Measurements from ENCODE around the gene SLFN5.

Gene SLFN5

GRCh38 chr17:35235289-35235688, 7.6 kb upstream of the SLFN5 start:
- no peak for DNase-seq (ENCODE audit: low read depth)
- TF ChIP-seq CTCF (conservative IDR thresholded peaks at IDR 0.05; ENCODE audit: control insufficient read depth, insufficient read depth, low read depth, low read length): no peak
- no peak overlapping the region for H3K4me3 ChIP-seq (ENCODE audit: control insufficient read depth, low read depth, low read length)

- no peak overlapping the region for H3K4me3 ChIP-seq (ENCODE audit: control insufficient read depth, low read depth, low read length)
- DNase-seq (ENCODE audit: low read depth): no peak
- no peak for TF ChIP-seq CTCF (conservative IDR thresholded peaks at IDR 0.05; ENCODE audit: control insufficient read depth, insufficient read depth, low read depth, low read length)
Measured at GRCh38 chr17:35235917-35236316, 7.0 kb upstream of the SLFN5 start.

- TF ChIP-seq CTCF (conservative IDR thresholded peaks at IDR 0.05; ENCODE audit: control insufficient read depth, insufficient read depth, low read depth, low read length): no peak
- no peak for DNase-seq (ENCODE audit: low read depth)
- H3K4me3 ChIP-seq (ENCODE audit: control insufficient read depth, low read depth, low read length): no peak overlapping the region
Measured at GRCh38 chr17:35236821-35237220, 6.1 kb upstream of the SLFN5 start.

- peak; percentile 80 for DNase-seq (ENCODE audit: low read depth)
- no peak overlapping the region for H3K4me3 ChIP-seq (ENCODE audit: control insufficient read depth, low read depth, low read length)
- no peak for TF ChIP-seq CTCF (conservative IDR thresholded peaks at IDR 0.05; ENCODE audit: control insufficient read depth, insufficient read depth, low read depth, low read length)
Measured at GRCh38 chr17:35238821-35239220, 4.1 kb upstream of the SLFN5 start.

GRCh38 chr17:35239823-35240222, 3.0 kb upstream of the SLFN5 start:
- no peak overlapping the region for H3K4me3 ChIP-seq (ENCODE audit: control insufficient read depth, low read depth, low read length)
- no peak for DNase-seq (ENCODE audit: low read depth)
- no peak for TF ChIP-seq CTCF (conservative IDR thresholded peaks at IDR 0.05; ENCODE audit: control insufficient read depth, insufficient read depth, low read depth, low read length)

GRCh38 chr17:35240861-35241260, 2.0 kb upstream of the SLFN5 start:
- no peak for DNase-seq (ENCODE audit: low read depth)
- H3K4me3 ChIP-seq (ENCODE audit: control insufficient read depth, low read depth, low read length): no peak overlapping the region
- no peak for TF ChIP-seq CTCF (conservative IDR thresholded peaks at IDR 0.05; ENCODE audit: control insufficient read depth, insufficient read depth, low read depth, low read length)

- no peak for TF ChIP-seq CTCF (conservative IDR thresholded peaks at IDR 0.05; ENCODE audit: control insufficient read depth, insufficient read depth, low read depth, low read length)
- no peak overlapping the region for H3K4me3 ChIP-seq (ENCODE audit: control insufficient read depth, low read depth, low read length)
- no peak for DNase-seq (ENCODE audit: low read depth)
Measured at GRCh38 chr17:35241520-35241919, 1.4 kb upstream of the SLFN5 start.
